Choroid plexus epithelial cell (primary cell): ENCODE measurements around the gene USP35.

Experiments
- DNase-seq: peaks from one replicate; pipeline ENCODE4 v3.0.0-alpha.2; 2010; ENCODE audit warnings: low read depth
- H3K4me3 ChIP-seq: 2 replicates; pipeline ENCODE4 v1.5.1; 2011; ENCODE audit warnings: low read depth, mild to moderate bottlenecking, control low read depth, low read length, moderate library complexity
- CTCF ChIP-seq: conservative IDR thresholded peaks from 2 replicates; pipeline ENCODE4 v1.5.1; 2011; ENCODE audit warnings: low read depth, mild to moderate bottlenecking, control low read depth, inconsistent platforms, low read length, moderate library complexity

USP35 gene

GRCh38 chr11:78210000-78210608 is 21.4 kb downstream of the USP35 start:
- no peak overlapping the region for H3K4me3 ChIP-seq
- no peak for TF ChIP-seq CTCF
- no peak for DNase-seq

- TF ChIP-seq CTCF: no peak
- no peak for DNase-seq
- no peak overlapping the region for H3K4me3 ChIP-seq
Measured at GRCh38 chr11:78211565-78211964, 22.8 kb downstream of the USP35 start.

DNA sequence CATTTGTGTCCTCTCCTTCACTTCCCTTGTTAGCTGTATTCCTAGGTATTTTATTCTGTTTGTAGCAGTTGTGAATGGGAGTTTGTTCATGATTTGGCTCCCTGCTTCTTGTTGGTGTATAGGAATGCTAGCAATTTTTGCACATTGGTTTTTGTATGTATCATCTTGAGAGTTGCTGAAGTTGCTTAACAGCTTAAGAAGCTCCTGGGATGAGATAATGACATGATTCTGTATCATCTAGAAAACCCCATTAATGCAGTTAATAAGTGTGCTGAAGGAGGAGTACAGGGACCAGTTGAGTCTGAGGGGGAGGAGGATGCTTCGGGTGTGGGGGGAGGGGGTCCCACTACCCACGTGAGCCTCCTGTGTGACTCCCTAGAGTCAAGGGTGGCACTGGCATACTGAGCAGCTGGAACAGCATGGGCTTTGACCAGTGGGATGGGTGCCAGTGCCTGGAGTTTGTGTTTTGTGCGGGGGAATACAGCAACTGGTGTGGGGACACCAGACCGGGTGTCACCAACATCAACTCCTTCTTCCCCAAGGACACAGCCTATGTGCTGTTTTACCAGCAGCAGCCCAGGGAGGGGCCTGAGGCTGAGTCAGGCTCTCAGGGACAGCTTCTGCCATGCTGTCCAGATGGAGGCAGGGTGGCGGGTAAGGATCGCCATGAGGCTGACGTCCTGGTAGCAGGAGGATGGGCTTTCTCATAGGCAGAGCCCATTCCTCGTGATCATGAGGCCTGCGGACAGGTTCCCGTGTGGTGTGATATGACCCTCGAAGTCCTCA is 24.1 kb downstream of the USP35 start:
- no peak for TF ChIP-seq CTCF
- peak; percentile 78 for DNase-seq
- H3K4me3 ChIP-seq: no peak overlapping the region

- DNase-seq: peak; percentile 57
- no peak overlapping the region for H3K4me3 ChIP-seq
- TF ChIP-seq CTCF: no peak
Measured at GRCh38 chr11:78213526-78214330, 25.0 kb downstream of the USP35 start.

DNA sequence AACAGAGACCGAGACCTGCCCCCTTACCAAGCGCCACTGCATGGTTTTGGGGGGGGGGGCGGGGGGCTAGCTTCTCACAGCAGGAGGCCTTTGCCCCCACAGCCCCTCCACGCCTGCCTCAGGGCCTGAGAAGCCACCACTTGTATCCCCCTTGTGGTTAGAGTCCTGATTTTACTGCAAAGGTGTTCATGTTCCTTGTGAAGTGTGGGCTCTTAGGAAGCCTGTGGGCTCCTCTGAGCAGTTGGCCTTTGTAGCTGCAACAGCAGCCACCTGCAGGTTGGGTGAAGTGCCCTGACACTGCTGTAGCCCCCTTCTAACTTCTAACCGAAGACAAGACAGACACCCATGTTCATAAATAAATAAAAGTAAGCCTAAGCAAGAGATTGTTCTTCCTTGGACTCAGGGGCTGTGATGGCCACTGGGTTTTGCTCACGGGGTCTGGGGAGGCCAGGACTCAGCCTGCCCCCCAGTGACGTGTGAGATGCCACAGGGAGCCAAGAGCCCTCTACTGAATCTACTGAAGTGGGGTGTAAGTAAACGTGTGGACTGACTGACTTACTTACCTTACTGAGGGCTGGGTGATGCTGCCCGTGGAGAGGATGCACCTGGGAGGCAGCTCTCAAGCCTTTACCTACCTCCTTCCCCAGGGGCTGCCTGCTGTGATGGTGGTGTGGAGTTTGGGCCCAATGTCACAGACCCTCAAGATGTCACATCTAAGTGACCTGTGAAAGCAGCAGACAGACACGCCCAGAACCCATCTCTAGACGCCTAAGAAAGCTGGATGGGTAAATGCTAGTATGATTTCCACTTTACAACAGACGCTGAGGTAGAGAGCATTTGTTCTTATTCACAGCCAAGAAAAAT is 25.8 kb downstream of the USP35 start:
- no peak for DNase-seq
- TF ChIP-seq CTCF: no peak
- H3K4me3 ChIP-seq: no peak overlapping the region

DNA sequence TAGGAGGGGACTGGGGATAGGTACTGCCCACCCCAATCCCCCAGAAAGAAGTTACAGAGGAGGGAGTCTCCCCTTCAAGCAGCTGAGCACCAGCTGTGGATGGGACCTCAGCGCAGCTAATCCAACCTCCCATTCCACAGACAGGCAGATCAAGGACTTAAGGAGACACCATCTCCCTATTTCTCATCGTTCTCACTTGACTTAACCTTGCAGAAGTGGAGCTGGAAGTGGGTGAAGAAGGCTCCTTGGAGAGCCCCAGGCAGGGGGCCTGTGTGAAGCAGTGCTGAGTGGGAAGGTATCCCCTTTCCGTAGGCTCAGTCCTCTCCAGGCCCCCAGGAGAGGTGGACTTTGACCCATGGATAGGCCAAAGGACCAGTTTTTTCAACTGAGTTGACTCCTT is 27.3 kb downstream of the USP35 start:
- no peak overlapping the region for H3K4me3 ChIP-seq
- no peak for DNase-seq
- TF ChIP-seq CTCF: no peak
